CD4-positive, alpha-beta T cell treated with Interleukin-10 for 1 hour (primary cell): ENCODE measurements around the gene PCDHGC5.

Source experiments
- DNase-seq: peaks from one replicate; pipeline ENCODE4 v3.0.0-alpha.2; 2020

PCDHGC5 gene

GRCh38 chr5:141534492-141535213, 45.8 kb downstream of the PCDHGC5 start:
- no peak for DNase-seq
